DMS153 (cell line): ENCODE results near the gene SPOCK1.
A peak's percentile ranks its signal among the peaks of the same experiment; 100 is the strongest.
"Not testable (repeated sequence)": the region's sequence is repeated elsewhere in the genome, so short reads cannot be mapped to it uniquely, and the experiment has no call there.

Experiments
- DNase-seq: peaks from one replicate; lab custom pipeline; 2025; lab: John Stamatoyannopoulos, UW

SPOCK1 gene

GRCh38 chr5:137023371-137023770, 475.8 kb downstream of the SPOCK1 start:
- no peak for DNase-seq

- no peak for DNase-seq
Observed at GRCh38 chr5:137022725-137023124, 476.4 kb downstream of the SPOCK1 start.

- DNase-seq: no peak
Observed at GRCh38 chr5:137022043-137022442, 477.1 kb downstream of the SPOCK1 start.

GRCh38 chr5:137019229-137019628, 479.9 kb downstream of the SPOCK1 start:
- no peak for DNase-seq

- peak; percentile 6 for DNase-seq
Observed at GRCh38 chr5:137016783-137017324, 482.3 kb downstream of the SPOCK1 start.

- no peak for DNase-seq
Observed at GRCh38 chr5:137015540-137016116, 483.5 kb downstream of the SPOCK1 start.

GRCh38 chr5:137014731-137015130, 484.4 kb downstream of the SPOCK1 start:
- DNase-seq: no peak

- no peak for DNase-seq
Observed at GRCh38 chr5:137010226-137010625, 488.9 kb downstream of the SPOCK1 start.

GRCh38 chr5:137004279-137004678, 494.8 kb downstream of the SPOCK1 start:
- DNase-seq: no peak

GRCh38 chr5:137001026-137001569, 498.0 kb downstream of the SPOCK1 start:
- no peak for DNase-seq

GRCh38 chr5:136999787-137000186, 499.3 kb downstream of the SPOCK1 start:
- DNase-seq: no peak

GRCh38 chr5:136998854-136999357, 500.2 kb downstream of the SPOCK1 start:
- no peak for DNase-seq

- DNase-seq: no peak
Observed at GRCh38 chr5:136994154-136994553, 505.0 kb downstream of the SPOCK1 start.

GRCh38 chr5:136992796-136993489, 506.2 kb downstream of the SPOCK1 start:
- DNase-seq: no peak

- DNase-seq: no peak
Observed at GRCh38 chr5:136985785-136986475, 513.2 kb downstream of the SPOCK1 start.

- no peak for DNase-seq
Observed at GRCh38 chr5:136984772-136985446, 514.2 kb downstream of the SPOCK1 start.

- DNase-seq: no peak
Observed at GRCh38 chr5:136981936-136982335, 517.2 kb downstream of the SPOCK1 start.

- DNase-seq: no peak
Observed at GRCh38 chr5:136979131-136979530, 520.0 kb downstream of the SPOCK1 start.

- no peak for DNase-seq
Observed at GRCh38 chr5:136963504-136963903, 535.6 kb downstream of the SPOCK1 start.

GRCh38 chr5:136957428-136957827, 541.7 kb downstream of the SPOCK1 start:
- DNase-seq: no peak

GRCh38 chr5:136954142-136954541, 545.0 kb downstream of the SPOCK1 start:
- not testable (repeated sequence) for DNase-seq
